ENCODE results near the gene BCL2. TPM values are rescaled to one million over a fixed set of nuclear protein-coding genes. Genes with fewer than 3 reads are reported as not detected.
A peak's percentile ranks its signal among the peaks of the same experiment; 100 is the strongest.
"Not testable (repeated sequence)": the region's sequence is repeated elsewhere in the genome, so short reads cannot be mapped to it uniquely, and the experiment has no call there.

The BCL2 gene
- total RNA-seq, 1 donor from 2014 or later, result 17.3 TPM

GRCh38 chr18:63207143-63207790, 112.3 kb downstream of the BCL2 start:
- TF ChIP-seq, protein P1, sequence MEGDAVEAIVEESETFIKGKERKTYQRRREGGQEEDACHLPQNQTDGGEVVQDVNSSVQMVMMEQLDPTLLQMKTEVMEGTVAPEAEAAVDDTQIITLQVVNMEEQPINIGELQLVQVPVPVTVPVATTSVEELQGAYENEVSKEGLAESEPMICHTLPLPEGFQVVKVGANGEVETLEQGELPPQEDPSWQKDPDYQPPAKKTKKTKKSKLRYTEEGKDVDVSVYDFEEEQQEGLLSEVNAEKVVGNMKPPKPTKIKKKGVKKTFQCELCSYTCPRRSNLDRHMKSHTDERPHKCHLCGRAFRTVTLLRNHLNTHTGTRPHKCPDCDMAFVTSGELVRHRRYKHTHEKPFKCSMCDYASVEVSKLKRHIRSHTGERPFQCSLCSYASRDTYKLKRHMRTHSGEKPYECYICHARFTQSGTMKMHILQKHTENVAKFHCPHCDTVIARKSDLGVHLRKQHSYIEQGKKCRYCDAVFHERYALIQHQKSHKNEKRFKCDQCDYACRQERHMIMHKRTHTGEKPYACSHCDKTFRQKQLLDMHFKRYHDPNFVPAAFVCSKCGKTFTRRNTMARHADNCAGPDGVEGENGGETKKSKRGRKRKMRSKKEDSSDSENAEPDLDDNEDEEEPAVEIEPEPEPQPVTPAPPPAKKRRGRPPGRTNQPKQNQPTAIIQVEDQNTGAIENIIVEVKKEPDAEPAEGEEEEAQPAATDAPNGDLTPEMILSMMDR (IDR thresholded peaks at IDR 0.05), result no peak
- Histone ChIP-seq H3K4me3 (no peak overlapping the region), H3K36me3 (no peaks in the 10 kb centered on the region), H3K27me3 (no peaks in the 10 kb centered on the region), H3K27ac (no peak overlapping the region), H3K9me3 (no peaks in the 10 kb centered on the region), H3K4me1 (no peaks in the 10 kb centered on the region)
- DNase-seq (no peak), ATAC-seq (peak; percentile 62)
- intact Hi-C loops (cut with DNase I), result no loop called here

- peak; percentile 25 for ATAC-seq
- H3K4me1 ChIP-seq, result no peaks in the 10 kb centered on the region
- no peak overlapping the region for H3K27ac ChIP-seq
- intact Hi-C loops (cut with DNase I), result no loop called here
- no peaks in the 10 kb centered on the region for H3K9me3 ChIP-seq
- DNase-seq, result no peak
- TF ChIP-seq, protein P1 (IDR thresholded peaks at IDR 0.05), result no peak
- no peaks in the 10 kb centered on the region for H3K27me3 ChIP-seq
- no peaks in the 10 kb centered on the region for H3K36me3 ChIP-seq
- no peak overlapping the region for H3K4me3 ChIP-seq
Observed at GRCh38 chr18:63206433-63207142, 113.0 kb downstream of the BCL2 start.

- Histone ChIP-seq H3K9me3 (no peaks in the 10 kb centered on the region), H3K4me1 (no peaks in the 10 kb centered on the region), H3K27ac (no peak overlapping the region), H3K4me3 (no peak overlapping the region), H3K36me3 (no peaks in the 10 kb centered on the region), H3K27me3 (no peaks in the 10 kb centered on the region)
- TF ChIP-seq, protein P1 (IDR thresholded peaks at IDR 0.05), result no peak
- intact Hi-C loops (cut with DNase I), result no loop called here
- DNase-seq (no peak), ATAC-seq (no peak)
Observed at GRCh38 chr18:63205791-63206252, 113.7 kb downstream of the BCL2 start.

GRCh38 chr18:63203497-63203896, 116.1 kb downstream of the BCL2 start:
- no peak for ATAC-seq
- Histone ChIP-seq H3K4me1 (no peaks in the 10 kb centered on the region), H3K4me3 (no peak overlapping the region), H3K36me3 (no peaks in the 10 kb centered on the region), H3K9me3 (no peaks in the 10 kb centered on the region), H3K27ac (no peak overlapping the region), H3K27me3 (no peaks in the 10 kb centered on the region)
- intact Hi-C loops (cut with DNase I), result no loop called here
- no peak for DNase-seq
- TF ChIP-seq, protein P1 (IDR thresholded peaks at IDR 0.05), result no peak

- peaks cover 1% of the 10 kb centered on the region for H3K4me1 ChIP-seq
- ATAC-seq (no peak), DNase-seq (no peak)
- H3K36me3 ChIP-seq, result no peaks in the 10 kb centered on the region
- intact Hi-C loops (cut with DNase I), result no loop called here
- TF ChIP-seq, protein P1 (IDR thresholded peaks at IDR 0.05), result no peak
- H3K9me3 ChIP-seq, result no peaks in the 10 kb centered on the region
- no peak overlapping the region for H3K4me3 ChIP-seq
- H3K27me3 ChIP-seq, result no peaks in the 10 kb centered on the region
- no peak overlapping the region for H3K27ac ChIP-seq
Observed at GRCh38 chr18:63202828-63203227, 116.7 kb downstream of the BCL2 start.

DNA sequence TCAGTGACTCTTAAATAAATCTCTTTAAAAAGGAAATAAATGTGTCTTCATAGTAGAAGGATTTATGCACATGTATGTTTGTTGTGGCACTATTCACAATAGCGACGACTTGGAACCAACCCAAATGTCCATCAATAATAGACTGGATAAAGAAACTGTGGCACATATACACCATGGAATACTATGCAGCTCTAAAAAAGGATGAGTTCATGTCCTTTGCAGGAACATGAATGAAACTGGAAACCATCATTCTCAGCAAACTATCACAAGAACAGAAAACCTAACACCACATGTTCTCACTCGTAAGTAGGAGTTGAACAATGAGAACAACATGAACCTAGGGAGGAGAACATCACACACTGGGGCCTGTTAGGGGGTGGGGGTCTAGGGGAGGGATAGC, 118.1 kb downstream of the BCL2 start:
- H3K27ac ChIP-seq; H3K9me3 ChIP-seq; H3K4me3 ChIP-seq; ATAC-seq; H3K4me1 ChIP-seq; H3K27me3 ChIP-seq; DNase-seq; H3K36me3 ChIP-seq; intact Hi-C loops (cut with DNase I): not testable (repeated sequence)
